GM21529 (cell line): ENCODE measurements around the gene XPR1.

ENCODE experiments used
- ATAC-seq: cut with Tn5 transposase; IDR thresholded peaks from one replicate; pipeline ENCODE4 v1.9.1; 2021; ENCODE audit not compliant: unreplicated experiment

Gene XPR1

DNA sequence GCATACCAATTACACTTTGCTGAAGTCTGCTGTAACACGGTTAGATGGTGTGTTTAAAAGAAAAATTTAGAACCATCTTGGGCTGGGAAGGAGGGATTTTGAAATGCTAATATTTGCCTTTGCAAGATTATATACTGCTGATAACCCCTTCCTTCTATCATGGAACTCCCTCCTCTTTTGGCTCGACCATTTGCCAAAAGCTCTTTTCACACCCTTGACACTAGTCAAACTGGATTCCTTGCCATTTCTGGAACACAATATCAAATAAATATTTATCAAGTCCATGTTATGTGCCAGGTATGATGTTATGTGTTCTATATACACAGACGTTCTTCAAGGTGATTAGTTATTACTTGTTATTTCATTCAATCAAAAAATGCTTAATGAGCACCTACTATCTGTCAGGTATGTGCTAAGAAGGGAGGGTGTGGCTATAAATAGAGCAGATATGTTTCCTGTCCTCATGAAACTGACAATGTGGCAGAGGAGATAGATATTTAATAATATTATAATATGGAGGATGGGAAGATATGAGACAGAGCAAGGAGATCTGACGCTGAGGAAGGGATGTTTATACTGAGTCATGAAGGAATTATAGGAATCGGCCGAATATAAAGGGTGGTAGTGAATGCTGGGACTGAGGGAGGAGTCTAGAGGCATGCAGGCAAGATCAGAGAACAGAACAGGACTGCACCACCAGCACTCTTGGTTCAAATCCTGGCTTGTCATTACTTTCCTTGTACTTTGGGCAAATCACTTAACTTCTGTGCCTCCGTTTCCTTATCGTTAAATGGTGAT, 16.1 kb upstream of the XPR1 start:
- no peak for ATAC-seq

- ATAC-seq = no peak
Measured at GRCh38 chr1:180616439-180616838, 15.4 kb upstream of the XPR1 start.

- no peak for ATAC-seq
Measured at GRCh38 chr1:180617774-180618395, 13.9 kb upstream of the XPR1 start.

- ATAC-seq = no peak
Measured at GRCh38 chr1:180620581-180620980, 11.2 kb upstream of the XPR1 start.

- ATAC-seq = no peak
Measured at GRCh38 chr1:180622658-180623508, 8.9 kb upstream of the XPR1 start.

- no peak for ATAC-seq
Measured at GRCh38 chr1:180623579-180624347, 8.1 kb upstream of the XPR1 start.

- no peak for ATAC-seq
Measured at GRCh38 chr1:180626711-180627110, 5.1 kb upstream of the XPR1 start.

DNA sequence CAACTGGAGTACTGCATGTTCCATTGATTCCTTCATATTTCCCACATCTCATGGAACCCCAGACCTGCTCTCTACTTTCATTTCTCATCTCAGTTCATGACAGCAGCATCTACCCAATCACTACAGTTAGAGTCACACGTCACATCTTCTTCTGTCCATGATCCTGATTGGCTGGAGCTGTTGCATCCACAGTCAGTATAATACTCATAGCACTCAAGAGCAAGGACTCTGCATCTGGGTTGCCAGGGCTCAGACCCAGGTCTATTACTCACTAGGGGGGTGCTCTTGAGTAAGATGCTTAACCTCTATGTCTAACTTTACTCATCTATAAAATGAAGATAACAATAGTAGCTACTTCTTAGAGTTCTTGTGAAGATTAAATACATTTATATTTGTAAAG, 4.4 kb upstream of the XPR1 start:
- ATAC-seq = no peak

- no peak for ATAC-seq
Measured at GRCh38 chr1:180628646-180629045, 3.2 kb upstream of the XPR1 start.

DNA sequence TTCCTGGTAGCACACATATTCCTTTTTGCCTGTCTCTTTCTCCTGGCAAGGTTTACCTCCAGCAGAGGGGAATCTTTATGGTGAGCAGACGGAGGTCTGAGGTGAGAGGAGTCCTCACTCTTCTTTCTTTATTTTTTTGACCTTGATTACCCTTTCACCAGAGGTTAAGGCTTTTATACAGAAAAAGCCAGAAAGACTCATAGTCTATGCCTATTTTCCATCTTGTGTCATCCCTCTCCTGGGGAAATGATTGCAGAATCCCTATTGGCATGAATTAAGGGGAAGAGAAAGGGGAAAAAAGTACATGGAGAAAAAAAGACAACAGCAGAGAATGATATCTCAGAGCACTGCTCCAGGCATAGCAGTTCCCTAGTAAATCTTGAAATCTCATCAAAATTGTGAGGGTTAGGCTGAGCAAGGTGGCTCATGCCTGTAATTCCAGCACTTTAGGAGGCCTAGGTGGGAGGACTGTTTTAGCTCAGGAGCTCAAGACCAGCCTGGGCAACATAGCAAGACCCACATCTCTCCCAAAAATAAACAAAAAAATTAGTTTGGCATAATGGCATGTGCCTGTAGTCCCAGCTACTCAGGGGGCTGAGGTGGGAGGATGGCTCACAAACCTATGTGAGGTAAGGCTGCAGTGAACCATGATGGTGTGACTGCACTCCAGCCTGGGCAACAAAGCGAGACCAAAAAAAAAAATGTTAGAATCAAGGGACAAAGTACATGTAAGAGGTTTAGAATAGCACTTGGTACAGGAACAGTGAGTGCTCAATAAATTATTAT, 1.2 kb upstream of the XPR1 start:
- ATAC-seq = no peak

- no peak for ATAC-seq
Measured at GRCh38 chr1:180631194-180631765, 542 bp upstream of the XPR1 start.

- ATAC-seq = peak; percentile 43
Measured at GRCh38 chr1:180632326-180633056, 669 bp downstream of the XPR1 start.

DNA sequence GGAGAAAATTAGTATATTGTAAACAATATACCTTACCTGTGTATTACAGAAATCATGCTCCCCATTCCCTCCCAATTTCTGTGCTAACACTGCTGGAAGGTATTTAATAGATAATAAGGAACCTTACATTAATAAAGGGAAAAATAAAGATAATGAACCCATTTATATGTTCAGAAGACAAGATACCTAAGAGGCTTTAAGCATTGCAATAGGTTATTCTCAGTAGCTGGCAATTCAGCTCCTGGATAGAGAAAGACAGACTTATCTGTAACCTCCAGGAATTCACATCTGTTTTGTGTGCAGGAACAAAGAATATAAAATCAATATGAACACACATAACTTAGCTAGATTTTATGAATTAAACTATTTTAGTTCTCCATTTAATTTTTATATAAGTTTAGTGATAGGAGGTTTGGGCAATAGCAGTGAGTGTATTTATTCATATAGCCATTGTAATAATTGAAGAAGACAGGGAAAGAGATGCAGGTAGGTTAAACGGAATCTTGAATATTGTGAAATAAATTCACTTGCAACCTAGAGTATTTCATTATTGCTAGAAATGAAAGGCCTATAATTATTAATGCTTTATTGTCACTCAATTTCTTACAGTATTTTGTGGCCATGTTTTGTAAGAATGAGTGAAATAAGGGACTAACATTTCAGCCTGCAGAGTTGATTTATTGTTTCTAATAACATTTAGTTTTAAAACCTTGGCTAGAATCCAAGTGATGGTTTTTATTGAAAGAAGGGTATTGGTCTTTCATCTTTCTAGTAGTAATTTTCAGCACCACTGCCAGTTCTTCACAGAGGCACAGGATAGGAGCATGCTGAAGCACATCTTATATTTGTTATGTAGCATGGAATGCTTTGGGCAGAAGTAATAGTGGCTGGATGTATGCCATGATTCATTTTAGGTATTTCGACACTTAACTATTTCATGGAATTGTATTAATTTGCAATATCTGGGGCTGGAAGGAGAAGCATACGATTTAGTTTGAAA, 1.5 kb downstream of the XPR1 start:
- no peak for ATAC-seq

DNA sequence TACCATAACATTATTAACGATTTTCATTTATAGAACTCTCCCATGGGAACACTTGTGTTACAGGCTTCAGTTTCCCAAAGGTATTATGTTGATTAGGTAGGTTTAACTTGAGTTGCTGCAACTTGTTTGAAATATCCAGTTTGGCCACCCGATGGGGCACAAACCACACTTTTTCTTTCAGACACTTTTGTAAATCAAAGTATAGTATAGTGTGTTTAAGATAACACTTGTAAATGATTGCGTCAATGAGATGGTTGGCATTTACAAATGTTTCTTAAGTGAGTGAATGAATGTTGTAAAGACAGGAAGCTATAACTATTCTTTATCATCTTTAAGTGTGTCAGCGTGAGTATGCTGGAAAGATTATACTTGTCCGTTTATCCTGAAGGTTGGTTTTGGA, 4.3 kb downstream of the XPR1 start:
- ATAC-seq = no peak

DNA sequence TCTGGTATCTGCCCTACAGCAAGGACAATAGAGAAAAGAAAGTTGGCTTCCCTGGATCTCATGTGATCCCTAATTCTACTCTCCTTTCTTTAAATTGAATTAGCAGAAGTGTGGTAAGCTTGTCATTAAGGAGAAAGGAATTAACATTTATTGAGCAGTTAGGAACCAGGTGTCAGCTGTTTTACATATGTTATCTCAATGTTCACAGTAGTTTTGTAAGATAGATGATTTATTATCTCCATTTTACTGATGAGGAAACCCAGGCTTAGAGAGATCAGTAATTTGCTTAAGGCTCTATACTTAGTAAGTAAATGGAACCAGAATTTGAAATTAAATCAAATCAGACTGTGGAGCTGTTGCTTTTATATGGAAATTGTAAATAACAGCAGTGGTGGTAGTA, 8.0 kb downstream of the XPR1 start:
- ATAC-seq = no peak

GRCh38 chr1:180640531-180640949, 8.7 kb downstream of the XPR1 start:
- ATAC-seq = no peak

DNA sequence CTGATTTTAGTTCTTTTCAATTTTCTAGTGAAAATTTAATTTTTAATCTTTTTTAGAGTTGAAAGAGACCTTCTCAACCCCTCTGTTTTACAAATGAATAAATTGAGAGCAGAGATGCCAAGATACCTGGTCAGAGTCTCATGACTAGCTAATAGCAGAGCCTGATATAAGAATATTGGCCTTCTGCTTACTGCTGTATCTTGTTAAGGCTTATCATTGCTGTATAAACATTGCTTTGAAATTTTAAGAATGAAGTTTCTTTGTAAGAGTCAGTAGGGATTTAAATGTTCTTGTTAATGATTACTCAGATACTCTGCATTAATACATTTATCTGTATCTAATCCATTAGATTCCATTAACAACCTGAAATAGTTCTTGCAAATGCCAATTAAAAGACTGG, 9.8 kb downstream of the XPR1 start:
- no peak for ATAC-seq

- ATAC-seq = no peak
Measured at GRCh38 chr1:180642781-180643180, 11.0 kb downstream of the XPR1 start.
